ENCODE data around the gene GTF3C2. TPM values are rescaled to one million over a fixed set of nuclear protein-coding genes. Genes with fewer than 3 reads are reported as not detected.
A peak's percentile ranks its signal among the peaks of the same experiment; 100 is the strongest.

The GTF3C2 gene
- total and polyA plus RNA-seq, 2 of the 13 experiments (the other 11 are each of a cell fraction or from before 2014, with no cell fraction given) = 77.5 to 130 TPM

DNA sequence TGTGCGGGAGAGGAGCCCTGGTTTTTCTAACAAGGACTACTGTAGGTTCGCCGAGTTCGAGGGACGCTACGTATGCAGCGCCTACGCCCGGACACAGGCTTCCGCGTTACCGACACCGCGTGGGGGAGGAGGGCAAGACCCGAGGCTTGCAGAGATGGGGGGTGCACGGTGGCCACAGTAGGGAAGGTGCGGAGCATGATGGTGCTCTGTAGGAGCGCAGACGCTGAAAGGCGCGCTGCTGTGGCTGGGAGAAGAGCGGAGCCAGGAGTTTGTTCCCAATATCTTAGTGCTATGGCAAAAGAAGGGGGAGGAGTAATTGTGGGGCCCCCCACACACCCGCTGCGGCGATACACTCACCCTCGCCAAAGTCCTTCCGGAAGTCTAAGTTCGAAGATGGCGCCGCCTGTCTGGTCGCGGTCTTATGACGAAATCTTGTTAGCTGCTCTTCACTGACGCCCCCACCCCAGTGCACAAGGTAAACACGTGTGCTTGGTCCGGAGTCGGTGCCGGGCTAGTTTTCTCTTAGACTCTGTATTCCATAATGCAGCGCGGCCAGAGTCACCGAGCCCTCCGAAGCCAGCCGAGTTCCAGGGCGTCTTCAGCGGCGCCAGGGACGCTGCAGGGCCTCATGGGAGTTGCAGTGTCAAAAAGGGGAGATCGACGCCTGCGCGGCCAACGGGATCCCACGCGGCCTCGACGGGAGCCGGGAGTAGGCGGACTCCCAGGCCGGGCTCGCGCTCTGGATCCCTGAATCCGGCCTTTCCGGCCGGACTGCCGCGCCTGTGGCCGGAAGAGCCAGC, at the start of gene GTF3C2 (continued):
- TF ChIP-seq FOXC1 (CRISPR knock-in tag; IDR thresholded peaks at IDR 0.05; ENCODE audit: borderline replicate concordance) (peak; percentile 89), KAT7 (CRISPR knock-in tag; IDR thresholded peaks at IDR 0.05; ENCODE audit: borderline replicate concordance) (peak; percentile 25), ZNF12 (CRISPR knock-in tag; IDR thresholded peaks at IDR 0.05) (no peak; the same call in 1 of the 2 replicates), KDM6A (CRISPR knock-in tag; IDR thresholded peaks at IDR 0.05; ENCODE audit: low read depth) (0 out of 2 replicates have a peak, but pooled peaks have one; percentile 37), JUNB (CRISPR knock-in tag; IDR thresholded peaks at IDR 0.05; ENCODE audit: borderline replicate concordance) (no peak), ISX (CRISPR knock-in tag; conservative IDR thresholded peaks at IDR 0.05) (no peak), HOXA5 (CRISPR knock-in tag; IDR thresholded peaks at IDR 0.05) (peak; percentile 75; the same call in 1 of the 2 replicates), IRX3 (CRISPR knock-in tag; IDR thresholded peaks at IDR 0.05; ENCODE audit: borderline replicate concordance, low read depth) (0 out of 2 replicates have a peak, but pooled peaks have one; percentile 64), REL (CRISPR knock-in tag; conservative IDR thresholded peaks at IDR 0.05) (peak; percentile 83), REPIN1 (CRISPR knock-in tag; IDR thresholded peaks at IDR 0.05; ENCODE audit: borderline replicate concordance, low read depth) (peak; percentile 82), NR2C2 (CRISPR knock-in tag; IDR thresholded peaks at IDR 0.05; ENCODE audit: borderline replicate concordance) (peak; percentile 96), SAP130 (CRISPR knock-in tag; IDR thresholded peaks at IDR 0.05; ENCODE audit: low read depth) (peak; percentile 96), ATM (IDR thresholded peaks at IDR 0.05; ENCODE audit: borderline replicate concordance) (no peak), ZNF451 (CRISPR knock-in tag; IDR thresholded peaks at IDR 0.05) (no peak), ZNF20 (CRISPR knock-in tag; IDR thresholded peaks at IDR 0.05) (no peak), RBM39 (IDR thresholded peaks at IDR 0.05; ENCODE audit: low read depth, low read length, poor library complexity, severe bottlenecking) (peak; percentile 87), ZNF776 (CRISPR knock-in tag; IDR thresholded peaks at IDR 0.05) (peak; percentile 40), SMC3 (IDR thresholded peaks at IDR 0.05; ENCODE audit: low read length) (peak; percentile 24; the same call in 1 of the 2 replicates), MEF2D (CRISPR knock-in tag; IDR thresholded peaks at IDR 0.05) (peak; percentile 54; the same call in 1 of the 2 replicates), ZNF605 (CRISPR knock-in tag; IDR thresholded peaks at IDR 0.05) (peak; percentile 37; the same call in 1 of the 2 replicates), SYNCRIP (IDR thresholded peaks at IDR 0.05; ENCODE audit: insufficient read depth, low read depth, low read length) (no peak), ZNF792 (CRISPR knock-in tag; IDR thresholded peaks at IDR 0.05) (peak; percentile 17)
- TF ChIP-seq, protein P1, sequence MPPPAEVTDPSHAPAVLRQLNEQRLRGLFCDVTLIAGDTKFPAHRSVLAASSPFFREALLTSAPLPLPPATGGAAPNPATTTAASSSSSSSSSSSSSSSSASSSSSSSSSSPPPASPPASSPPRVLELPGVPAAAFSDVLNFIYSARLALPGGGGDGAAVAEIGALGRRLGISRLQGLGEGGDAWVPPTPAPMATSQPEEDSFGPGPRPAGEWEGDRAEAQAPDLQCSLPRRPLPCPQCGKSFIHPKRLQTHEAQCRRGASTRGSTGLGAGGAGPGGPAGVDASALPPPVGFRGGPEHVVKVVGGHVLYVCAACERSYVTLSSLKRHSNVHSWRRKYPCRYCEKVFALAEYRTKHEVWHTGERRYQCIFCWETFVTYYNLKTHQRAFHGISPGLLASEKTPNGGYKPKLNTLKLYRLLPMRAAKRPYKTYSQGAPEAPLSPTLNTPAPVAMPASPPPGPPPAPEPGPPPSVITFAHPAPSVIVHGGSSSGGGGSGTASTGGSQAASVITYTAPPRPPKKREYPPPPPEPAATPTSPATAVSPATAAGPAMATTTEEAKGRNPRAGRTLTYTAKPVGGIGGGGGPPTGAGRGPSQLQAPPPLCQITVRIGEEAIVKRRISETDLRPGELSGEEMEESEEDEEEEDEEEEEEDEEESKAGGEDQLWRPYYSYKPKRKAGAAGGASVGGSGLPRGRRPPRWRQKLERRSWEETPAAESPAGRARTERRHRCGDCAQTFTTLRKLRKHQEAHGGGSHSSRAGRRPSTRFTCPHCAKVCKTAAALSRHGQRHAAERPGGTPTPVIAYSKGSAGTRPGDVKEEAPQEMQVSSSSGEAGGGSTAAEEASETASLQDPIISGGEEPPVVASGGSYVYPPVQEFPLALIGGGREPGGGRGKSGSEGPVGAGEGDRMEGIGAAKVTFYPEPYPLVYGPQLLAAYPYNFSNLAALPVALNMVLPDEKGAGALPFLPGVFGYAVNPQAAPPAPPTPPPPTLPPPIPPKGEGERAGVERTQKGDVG (CRISPR knock-in tag; IDR thresholded peaks at IDR 0.05; ENCODE audit: borderline replicate concordance) = peak; percentile 71; the same call in 1 of the 2 replicates
- TF ChIP-seq, protein P2, sequence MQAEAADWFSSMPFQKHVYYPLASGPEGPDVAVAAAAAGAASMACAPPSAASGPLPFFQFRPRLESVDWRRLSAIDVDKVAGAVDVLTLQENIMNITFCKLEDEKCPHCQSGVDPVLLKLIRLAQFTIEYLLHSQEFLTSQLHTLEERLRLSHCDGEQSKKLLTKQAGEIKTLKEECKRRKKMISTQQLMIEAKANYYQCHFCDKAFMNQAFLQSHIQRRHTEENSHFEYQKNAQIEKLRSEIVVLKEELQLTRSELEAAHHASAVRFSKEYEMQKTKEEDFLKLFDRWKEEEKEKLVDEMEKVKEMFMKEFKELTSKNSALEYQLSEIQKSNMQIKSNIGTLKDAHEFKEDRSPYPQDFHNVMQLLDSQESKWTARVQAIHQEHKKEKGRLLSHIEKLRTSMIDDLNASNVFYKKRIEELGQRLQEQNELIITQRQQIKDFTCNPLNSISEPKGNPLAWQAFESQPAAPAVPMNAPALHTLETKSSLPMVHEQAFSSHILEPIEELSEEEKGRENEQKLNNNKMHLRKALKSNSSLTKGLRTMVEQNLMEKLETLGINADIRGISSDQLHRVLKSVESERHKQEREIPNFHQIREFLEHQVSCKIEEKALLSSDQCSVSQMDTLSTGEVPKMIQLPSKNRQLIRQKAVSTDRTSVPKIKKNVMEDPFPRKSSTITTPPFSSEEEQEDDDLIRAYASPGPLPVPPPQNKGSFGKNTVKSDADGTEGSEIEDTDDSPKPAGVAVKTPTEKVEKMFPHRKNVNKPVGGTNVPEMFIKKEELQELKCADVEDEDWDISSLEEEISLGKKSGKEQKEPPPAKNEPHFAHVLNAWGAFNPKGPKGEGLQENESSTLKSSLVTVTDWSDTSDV (CRISPR knock-in tag; IDR thresholded peaks at IDR 0.05) = peak; percentile 13; the same call in 1 of the 2 replicates
